Spinal cord (tissue), 10 donors: ENCODE measurements around the gene SPATA32. TPM values are rescaled to one million over a fixed set of nuclear protein-coding genes. Genes with fewer than 3 reads are reported as not detected.

Source experiments
- DNase-seq, 6 donors: peaks; one replicate each; pipeline versions ENCODE4 v3.0.0 to v3.0.0-alpha.2; 2013 to 2015; ENCODE audit warnings: low spot score in 6 of 6, low read depth in 4 of 6
- H3K27ac ChIP-seq: one replicate; pipeline ENCODE4 v1.5.1; 2013; ENCODE audit warnings: low read depth, low read length, control low read depth
- H3K27me3 ChIP-seq: one replicate; pipeline ENCODE4 v1.6.1; 2013; ENCODE audit warnings: low read length; ENCODE audit not compliant: control insufficient read depth, insufficient read depth
- H3K36me3 ChIP-seq: one replicate; pipeline ENCODE4 v1.6.1; 2013; ENCODE audit warnings: low read length; ENCODE audit not compliant: control insufficient read depth, insufficient read depth
- H3K4me1 ChIP-seq: one replicate; pipeline ENCODE4 v1.6.1; 2013; ENCODE audit warnings: low read length; ENCODE audit not compliant: control insufficient read depth, insufficient read depth
- H3K4me3 ChIP-seq: one replicate; pipeline ENCODE4 v1.5.1; 2013; ENCODE audit warnings: low read depth, low read length, control low read depth
- H3K9me3 ChIP-seq: one replicate; pipeline ENCODE4 v1.6.1; 2013; ENCODE audit warnings: low read length; ENCODE audit not compliant: control insufficient read depth, insufficient read depth
- WGBS: methylation state at CpG from one replicate; pipeline ENCODE4 v1.1.5; 2013; ENCODE audit warnings: missing lambda C conversion rate; ENCODE audit not compliant: insufficient coverage; 5-methylcytosine and 5-hydroxymethylcytosine counted together
- polyA plus RNA-seq, 2 donors: library from polyadenylated mRNA; unstranded; fragments of 120-200 nt; gene quantifications; one replicate each; pipeline ENCODE4 v1.2.1, GENCODE V29; 2013; ENCODE audit not compliant: insufficient read length in 2 of 2
- total RNA-seq, 2 donors: library from RNA; depleted of rRNA in 1 of 2; stranded (reverse); fragments of 120-200 nt in 1 of 2; fragments of >200 nt in 1 of 2; gene quantifications; one replicate each; pipeline versions ENCODE4 v1.2.3 to v1.2.4, GENCODE V29; 2013 to 2014
- donor health status: healthy.

SPATA32 gene
- total and polyA plus RNA-seq, 4 donors: 0.20 TPM; not detected in 3

DNA sequence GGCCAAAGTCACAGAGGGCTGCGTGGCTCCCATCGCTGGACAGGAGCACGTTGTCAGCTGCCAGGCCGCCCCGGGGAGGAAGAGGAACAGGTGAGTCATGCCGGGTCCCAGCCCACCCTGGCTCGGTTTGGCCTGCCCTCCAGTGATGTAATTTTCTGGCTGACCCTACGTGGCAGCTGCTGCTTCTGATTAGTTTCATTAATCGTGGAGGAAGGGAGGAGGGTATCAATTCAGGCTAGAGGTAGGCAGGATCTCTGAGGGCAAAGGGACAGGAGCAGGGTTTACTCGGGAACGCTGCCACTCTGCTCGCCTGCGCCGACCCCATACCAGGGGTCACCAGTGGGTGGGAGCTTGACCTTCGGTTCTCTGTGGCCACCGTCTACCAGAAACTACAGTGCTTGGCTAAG lies 11.7 kb upstream of the SPATA32 start:
- no peak overlapping the region for H3K27ac ChIP-seq
- H3K36me3 ChIP-seq: peaks cover 49% of the 10 kb centered on the region
- WGBS: 89% methylated on average over 11 of the region's 16 CpGs
- H3K27me3 ChIP-seq: no peaks in the 10 kb centered on the region
- no peak overlapping the region for H3K4me3 ChIP-seq
- no peaks in the 10 kb centered on the region for H3K9me3 ChIP-seq
- H3K4me1 ChIP-seq: peaks cover 5% of the 10 kb centered on the region
- no peak for DNase-seq

DNA sequence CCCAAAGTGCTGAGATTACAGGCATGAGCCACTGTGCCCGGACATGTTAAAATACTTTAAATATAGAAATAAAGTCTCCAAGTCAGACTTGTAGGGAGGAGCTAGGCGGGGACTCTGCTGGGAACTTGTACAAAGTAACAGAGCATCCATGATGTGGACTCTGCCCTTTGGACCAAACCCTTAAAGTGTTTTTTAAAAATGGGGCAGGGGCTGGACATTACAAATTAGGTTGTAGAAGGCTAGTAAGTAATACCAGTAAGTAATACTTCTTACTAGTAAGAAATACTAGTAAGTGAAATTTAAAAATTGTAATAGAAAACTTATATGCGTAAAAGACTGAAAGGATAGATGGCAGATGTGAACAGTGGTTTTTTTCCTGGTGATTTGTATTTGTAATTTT lies 9.7 kb upstream of the SPATA32 start:
- no CpG with 5 or more reads among the region's 3 CpGs for WGBS
- Histone ChIP-seq H3K9me3 (no peaks in the 10 kb centered on the region), H3K36me3 (peaks cover 64% of the 10 kb centered on the region), H3K27me3 (no peaks in the 10 kb centered on the region), H3K4me3 (no peak overlapping the region), H3K27ac (no peak overlapping the region), H3K4me1 (no peaks in the 10 kb centered on the region)
- DNase-seq: no peak

DNA sequence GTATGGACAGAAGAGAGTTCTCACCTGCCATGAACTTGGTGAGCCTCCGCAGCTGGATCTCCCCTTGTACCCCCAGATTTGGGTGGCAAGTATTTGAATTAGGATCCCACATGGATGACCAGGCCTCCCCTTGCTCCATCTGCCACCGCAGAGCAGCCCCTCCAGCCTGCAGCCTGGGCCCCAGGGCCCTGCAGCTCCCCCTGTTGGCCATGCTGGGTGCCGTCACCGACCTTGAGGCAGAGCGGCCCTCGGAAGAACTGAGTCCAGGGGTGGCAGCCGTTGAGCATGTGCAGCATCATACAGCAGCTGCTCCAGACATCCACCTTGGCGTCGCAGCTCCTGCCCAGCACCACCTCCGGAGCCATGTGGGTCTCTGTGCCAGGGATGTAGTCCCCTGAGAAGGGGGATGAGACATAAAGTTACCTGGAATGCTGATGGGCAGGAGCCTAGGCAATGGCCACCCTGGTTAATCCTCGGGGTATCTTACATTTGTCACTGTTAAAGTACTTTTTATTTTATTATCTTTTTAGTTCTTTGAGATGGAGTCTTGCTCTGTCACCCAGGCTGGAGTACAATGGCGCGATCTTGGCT lies 9.0 kb upstream of the SPATA32 start:
- Histone ChIP-seq H3K9me3 (no peaks in the 10 kb centered on the region), H3K36me3 (peaks cover 71% of the 10 kb centered on the region), H3K27ac (no peak overlapping the region), H3K4me3 (no peak overlapping the region), H3K4me1 (no peaks in the 10 kb centered on the region), H3K27me3 (no peaks in the 10 kb centered on the region)
- WGBS: 64% methylated on average over 10 of the region's 13 CpGs
- DNase-seq: no peak

DNA sequence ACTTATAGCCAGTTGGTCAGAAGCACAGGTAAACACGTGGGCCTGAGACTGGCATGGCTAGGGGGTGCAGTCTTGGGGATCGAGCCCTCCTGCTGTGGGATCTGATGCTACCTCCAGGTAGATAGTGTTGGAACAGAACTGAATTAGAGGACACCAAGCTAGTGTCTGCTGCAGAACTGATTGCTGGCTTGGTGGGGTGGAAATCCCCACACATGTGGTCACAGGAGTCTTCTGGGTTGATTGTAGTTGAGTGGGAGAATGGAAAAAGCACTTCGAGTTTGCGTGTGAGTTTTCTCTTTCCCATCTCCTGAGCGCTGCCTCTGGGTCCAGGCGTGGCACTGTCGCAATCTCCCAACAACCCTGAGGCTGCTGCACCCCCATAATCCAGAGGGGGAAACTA lies 8.0 kb upstream of the SPATA32 start:
- H3K9me3 ChIP-seq: no peaks in the 10 kb centered on the region
- DNase-seq: no peak
- H3K27ac ChIP-seq: no peak overlapping the region
- H3K4me1 ChIP-seq: no peaks in the 10 kb centered on the region
- H3K27me3 ChIP-seq: no peaks in the 10 kb centered on the region
- H3K4me3 ChIP-seq: no peak overlapping the region
- 98% methylated on average over 5 of the region's 7 CpGs for WGBS
- H3K36me3 ChIP-seq: peaks cover 81% of the 10 kb centered on the region

DNA sequence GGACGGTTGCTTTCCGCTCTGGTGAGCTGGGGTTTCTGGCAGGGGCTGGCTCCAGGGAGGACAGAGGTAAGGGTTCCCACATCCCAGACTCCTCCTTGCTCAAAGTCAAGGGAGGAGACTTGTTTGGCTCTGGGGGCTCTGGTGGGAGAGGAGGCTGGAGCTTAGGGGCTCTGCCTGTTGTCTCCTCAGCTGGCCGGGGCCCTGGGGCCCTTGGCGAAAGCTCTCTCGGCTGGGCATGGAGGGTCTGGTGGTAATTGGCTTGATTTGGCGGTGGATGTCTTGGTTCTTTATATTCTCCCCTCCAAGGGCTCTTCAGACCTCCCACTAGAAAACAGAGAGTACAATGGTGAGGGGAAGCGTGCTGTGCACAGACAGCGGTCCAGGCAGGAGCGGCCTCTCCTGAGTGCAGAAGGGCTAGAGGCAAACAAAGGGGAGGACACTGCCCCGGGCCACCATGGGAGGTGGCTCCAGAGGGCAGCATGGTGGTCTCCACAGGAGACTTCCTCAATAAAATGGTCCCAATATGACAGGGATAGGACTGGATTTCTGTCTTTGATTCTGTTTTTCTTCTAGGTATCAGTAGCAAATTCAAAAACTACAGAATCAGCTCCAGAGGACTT lies 5.7 kb upstream of the SPATA32 start:
- Histone ChIP-seq H3K27me3 (no peaks in the 10 kb centered on the region), H3K4me3 (no peak overlapping the region), H3K36me3 (peaks cover 79% of the 10 kb centered on the region), H3K9me3 (no peaks in the 10 kb centered on the region), H3K4me1 (peaks cover 12% of the 10 kb centered on the region), H3K27ac (no peak overlapping the region)
- DNase-seq: no peak
- 76% methylated on average over 7 of the region's 10 CpGs for WGBS

DNA sequence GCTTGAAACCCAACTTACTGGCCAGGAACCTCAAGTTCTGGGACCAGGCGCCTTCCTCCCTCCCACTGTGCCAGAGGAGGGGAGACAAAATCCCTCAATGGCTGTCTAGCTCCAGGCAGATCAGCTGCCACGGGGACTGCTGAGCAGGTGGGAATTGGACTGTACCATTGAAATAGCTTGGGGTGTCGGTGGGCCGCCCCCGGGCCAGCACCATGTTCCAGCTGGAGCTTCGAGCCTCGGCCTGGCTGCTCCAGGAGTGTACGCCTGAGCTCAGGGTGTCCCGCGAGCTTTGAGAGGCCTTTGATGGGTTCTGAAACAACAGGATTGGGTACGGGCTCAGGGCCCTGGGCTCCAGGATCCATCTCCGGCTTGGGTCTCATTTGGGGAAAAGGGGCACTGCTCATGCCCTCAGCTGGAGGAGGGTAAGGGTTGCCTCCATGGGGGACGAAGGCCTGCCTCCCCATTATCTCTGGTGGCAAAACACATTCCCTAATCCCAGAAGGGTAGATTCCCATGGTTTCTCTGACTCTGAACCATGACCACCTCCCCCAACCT lies 4.6 kb upstream of the SPATA32 start:
- Histone ChIP-seq H3K4me1 (peaks cover 23% of the 10 kb centered on the region), H3K4me3 (no peak overlapping the region), H3K27me3 (no peaks in the 10 kb centered on the region), H3K9me3 (no peaks in the 10 kb centered on the region), H3K36me3 (peaks cover 79% of the 10 kb centered on the region), H3K27ac (no peak overlapping the region)
- WGBS: 96% methylated on average over 11 of the region's 13 CpGs
- no peak for DNase-seq

DNA sequence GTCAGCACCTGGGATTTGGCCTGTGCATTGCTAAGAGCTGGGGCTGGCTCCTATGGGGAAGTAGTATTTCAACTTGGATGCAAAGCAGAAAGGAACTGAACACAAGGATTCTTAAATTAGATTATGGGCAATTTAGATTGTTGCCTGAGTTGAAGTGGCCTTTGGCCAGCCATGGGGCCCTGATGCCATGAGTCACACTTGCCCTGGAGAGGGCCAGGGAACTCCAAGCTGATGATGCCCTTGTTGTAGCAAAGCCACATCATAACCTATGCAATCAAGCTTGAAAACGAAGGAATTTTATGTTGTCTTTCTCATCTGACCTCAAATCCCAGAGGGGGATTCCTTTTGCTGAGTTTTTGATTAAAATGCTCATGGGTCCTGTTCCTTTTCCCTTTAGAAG lies 3.9 kb upstream of the SPATA32 start:
- H3K4me1 ChIP-seq: peaks cover 29% of the 10 kb centered on the region
- no peak for DNase-seq
- H3K9me3 ChIP-seq: no peaks in the 10 kb centered on the region
- H3K27ac ChIP-seq: no peak overlapping the region
- peaks cover 75% of the 10 kb centered on the region for H3K36me3 ChIP-seq
- no CpG with 5 or more reads among the region's 1 CpG for WGBS
- H3K4me3 ChIP-seq: no peak overlapping the region
- H3K27me3 ChIP-seq: no peaks in the 10 kb centered on the region

DNA sequence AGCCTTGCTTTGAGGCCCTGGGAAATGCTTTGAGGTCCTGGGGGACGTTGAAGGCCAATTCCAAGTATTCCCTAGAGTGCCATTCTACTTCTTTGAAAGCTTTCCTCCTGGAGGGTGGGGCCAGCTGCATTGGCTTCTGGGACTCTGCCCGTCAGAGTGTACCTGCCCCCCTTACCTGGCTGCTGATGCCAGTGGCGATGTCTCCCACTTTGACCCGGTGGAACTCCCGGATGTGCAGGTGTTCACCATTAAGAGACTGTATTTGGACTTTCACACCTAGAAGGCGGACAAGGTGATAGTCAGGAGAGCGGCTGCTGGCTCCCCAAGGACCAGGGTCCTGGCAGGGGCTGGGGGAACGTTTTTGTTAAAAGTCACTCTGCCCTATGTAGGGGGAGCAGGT lies 3.1 kb upstream of the SPATA32 start:
- H3K36me3 ChIP-seq: peaks cover 67% of the 10 kb centered on the region
- no peaks in the 10 kb centered on the region for H3K9me3 ChIP-seq
- peaks cover 29% of the 10 kb centered on the region for H3K4me1 ChIP-seq
- H3K27ac ChIP-seq: no peak overlapping the region
- DNase-seq: no peak
- H3K27me3 ChIP-seq: no peaks in the 10 kb centered on the region
- WGBS: 94% methylated on average over 8 of the region's 8 CpGs
- H3K4me3 ChIP-seq: no peak overlapping the region

DNA sequence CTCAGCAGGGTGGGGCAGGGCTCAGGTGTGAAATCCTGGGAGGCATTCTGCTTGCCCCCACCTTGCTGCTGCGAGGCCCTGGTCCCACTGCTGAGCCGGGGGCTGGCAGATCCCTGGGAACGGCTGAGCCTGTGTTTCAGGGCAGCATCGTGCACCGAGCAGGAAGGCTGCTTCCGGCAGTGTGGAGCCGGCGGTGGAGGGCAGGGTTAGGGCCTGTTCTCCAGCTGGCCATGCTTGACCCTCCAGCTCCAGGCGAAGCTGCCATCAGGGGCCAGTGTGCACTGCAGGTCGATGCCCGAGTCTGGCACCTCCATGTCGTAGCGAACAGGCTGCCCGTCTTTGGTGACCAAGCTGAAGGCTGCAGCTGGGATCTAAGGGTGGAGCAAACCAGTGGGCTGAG lies 2.5 kb upstream of the SPATA32 start:
- Histone ChIP-seq H3K4me3 (no peak overlapping the region), H3K27me3 (no peaks in the 10 kb centered on the region), H3K27ac (no peak overlapping the region), H3K4me1 (peaks cover 29% of the 10 kb centered on the region), H3K9me3 (no peaks in the 10 kb centered on the region), H3K36me3 (peaks cover 62% of the 10 kb centered on the region)
- 95% methylated on average over 14 of the region's 14 CpGs for WGBS
- DNase-seq: no peak

DNA sequence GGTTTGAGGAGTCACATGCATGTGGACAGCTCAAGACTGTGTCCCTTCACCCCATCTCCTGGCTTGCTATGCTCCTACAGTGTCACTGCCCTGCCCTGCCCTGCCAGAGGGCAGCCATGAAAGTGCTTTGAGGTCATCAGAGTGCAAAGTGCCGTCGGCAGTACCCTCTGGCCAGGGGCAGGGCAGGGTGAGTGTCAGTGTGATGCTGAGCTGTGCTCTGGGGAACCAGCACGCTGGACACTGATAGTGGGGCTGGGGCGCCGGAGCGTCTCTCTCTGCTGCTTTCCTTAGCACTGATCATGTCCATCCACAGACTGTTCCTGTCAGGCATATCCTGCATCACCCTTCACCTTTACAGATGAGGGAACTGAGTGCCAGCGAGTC lies 1.6 kb upstream of the SPATA32 start:
- no peaks in the 10 kb centered on the region for H3K9me3 ChIP-seq
- peaks cover 29% of the 10 kb centered on the region for H3K4me1 ChIP-seq
- H3K4me3 ChIP-seq: no peak overlapping the region
- 81% methylated on average over 6 of the region's 7 CpGs for WGBS
- H3K36me3 ChIP-seq: peaks cover 52% of the 10 kb centered on the region
- no peaks in the 10 kb centered on the region for H3K27me3 ChIP-seq
- H3K27ac ChIP-seq: no peak overlapping the region
- DNase-seq: no peak
